CD4-positive, CD25-positive, alpha-beta regulatory T cell (primary cell): ENCODE data around the gene COTL1. TPM values are rescaled to one million over a fixed set of nuclear protein-coding genes. Genes with fewer than 3 reads are reported as not detected.

Experiments used
- ATAC-seq, 2 donors: fragments of 150-1000 bp; cut with Tn5 transposase; one replicate each; pipeline ENCODE4 v1.10.0; 2021; ENCODE audit warnings: low read depth in 2 of 2, moderate number of reproducible peaks in 2 of 2, moderate library complexity in 1 of 2
- DNase-seq, 3 donors: peaks; one replicate each; pipeline versions ENCODE4 v3.0.0 to v3.0.0-alpha.2; 2012 to 2022; ENCODE audit warnings: mixed read lengths in 1 of 3
- H3K27ac ChIP-seq: one replicate; pipeline ENCODE4 v1.7.0; 2013; ENCODE audit warnings: mild to moderate bottlenecking, low read length; ENCODE audit not compliant: insufficient read depth, poor library complexity, severe bottlenecking
- H3K27me3 ChIP-seq: one replicate; pipeline ENCODE4 v1.7.0; 2013; ENCODE audit warnings: low read length; ENCODE audit not compliant: control insufficient read depth, insufficient read depth
- H3K36me3 ChIP-seq: one replicate; pipeline ENCODE4 v1.7.0; 2013; ENCODE audit warnings: mild to moderate bottlenecking, low read length, moderate library complexity; ENCODE audit not compliant: control insufficient read depth, insufficient read depth
- H3K4me1 ChIP-seq: 2 replicates; pipeline ENCODE4 v1.7.0; 2013; ENCODE audit warnings: mild to moderate bottlenecking, low read length; ENCODE audit not compliant: insufficient read depth, control insufficient read depth, poor library complexity, severe bottlenecking
- H3K4me3 ChIP-seq: one replicate; pipeline ENCODE4 v1.7.0; 2013; ENCODE audit warnings: low read depth, mild to moderate bottlenecking, low read length, moderate library complexity
- H3K9me3 ChIP-seq, 2 experiments: 1 replicate in 1 of 2; 2 replicates in 1 of 2; pipeline ENCODE4 v1.7.0; 2013; ENCODE audit warnings: low read length in 2 of 2, mild to moderate bottlenecking in 1 of 2, moderate library complexity in 1 of 2; ENCODE audit not compliant: control insufficient read depth in 2 of 2
- H3K27ac Mint-ChIP-seq, 3 donors: one replicate each; pipeline ENCODE4 v1.8.0; 2020 to 2022; ENCODE audit warnings: mild to moderate bottlenecking in 3 of 3, mixed read lengths in 3 of 3, moderate library complexity in 2 of 3
- H3K27me3 Mint-ChIP-seq: one replicate; pipeline ENCODE4 v1.8.0; 2022; ENCODE audit warnings: mild to moderate bottlenecking, mixed read lengths
- H3K36me3 Mint-ChIP-seq: one replicate; pipeline ENCODE4 v1.8.0; 2020; ENCODE audit warnings: mixed read lengths
- H3K4me1 Mint-ChIP-seq, 4 donors: one replicate each; pipeline ENCODE4 v1.8.0; 2020 to 2022; ENCODE audit warnings: mixed read lengths in 4 of 4, mild to moderate bottlenecking in 1 of 4
- H3K4me3 Mint-ChIP-seq, 4 donors: one replicate each; pipeline ENCODE4 v1.8.0; 2020 to 2022; ENCODE audit warnings: mild to moderate bottlenecking in 4 of 4, mixed read lengths in 4 of 4, moderate library complexity in 3 of 4
- H3K9me3 Mint-ChIP-seq, 7 donors: one replicate each; pipeline ENCODE4 v1.8.0; 2020 to 2022; ENCODE audit warnings: mixed read lengths in 7 of 7, mild to moderate bottlenecking in 3 of 7, moderate library complexity in 2 of 7
- polyA plus RNA-seq, 4 donors: library from polyadenylated mRNA; unstranded; fragments of 300-500 nt; fragmentation: Illumina TruSeq; gene quantifications; one replicate each; pipeline ENCODE4 v1.2.3, GENCODE V29; 2021
- total RNA-seq: library from RNA; stranded (reverse); gene quantifications from one replicate; pipeline ENCODE4 v1.2.3, GENCODE V29; 2022

COTL1 gene
- total and polyA plus RNA-seq, 5 donors from 2014 or later: 353 to 761 (median 475) TPM

GRCh38 chr16:84595052-84595481 lies 22.8 kb downstream of the COTL1 start:
- Mint-ChIP-seq H3K36me3 (peaks cover 31% of the 10 kb centered on the region), H3K9me3 (no peaks in the 10 kb centered on the region), H3K27me3 (no peaks in the 10 kb centered on the region), H3K27ac (peak overlapping the region; percentile 96 to 99 (median 96)), H3K4me1 (peaks cover 24 to 81% (median 68%) of the 10 kb centered on the region in 4 donors), H3K4me3 (peak overlapping the region; percentile 86 to 95 (median 90))
- ATAC-seq (no peak), DNase-seq (no peak)
- Histone ChIP-seq H3K27ac (peak overlapping the region; percentile 89), H3K9me3 (no peaks in the 10 kb centered on the region), H3K36me3 (peaks cover 17% of the 10 kb centered on the region), H3K4me1 (peaks cover 60% of the 10 kb centered on the region), H3K4me3 (peak overlapping the region; percentile 73), H3K27me3 (no peaks in the 10 kb centered on the region)

- Histone ChIP-seq H3K27ac (peak overlapping the region; percentile 89), H3K4me3 (peak overlapping the region; percentile 73), H3K36me3 (peaks cover 21% of the 10 kb centered on the region), H3K9me3 (no peaks in the 10 kb centered on the region), H3K4me1 (peaks cover 58% of the 10 kb centered on the region), H3K27me3 (no peaks in the 10 kb centered on the region)
- no peak for DNase-seq
- peak in 1 of 2 donors; percentile 4 for ATAC-seq
- Mint-ChIP-seq H3K4me1 (peaks cover 24 to 78% (median 64%) of the 10 kb centered on the region in 4 donors), H3K9me3 (no peaks in the 10 kb centered on the region), H3K27ac (peak overlapping the region; percentile 96 to 99 (median 96)), H3K36me3 (peaks cover 31% of the 10 kb centered on the region), H3K4me3 (peak overlapping the region; percentile 86 to 95 (median 90)), H3K27me3 (no peaks in the 10 kb centered on the region)
These were observed 23.2 kb downstream of the COTL1 start for GRCh38 chr16:84594725-84595038.

- H3K27me3 Mint-ChIP-seq: no peaks in the 10 kb centered on the region
- Histone ChIP-seq H3K4me3 (peak overlapping the region; percentile 73), H3K4me1 (peaks cover 52% of the 10 kb centered on the region), H3K36me3 (peaks cover 27% of the 10 kb centered on the region), H3K27me3 (no peaks in the 10 kb centered on the region), H3K27ac (peak overlapping the region; percentile 89), H3K9me3 (no peaks in the 10 kb centered on the region)
- peaks cover 18 to 72% (median 58%) of the 10 kb centered on the region in 4 donors for H3K4me1 Mint-ChIP-seq
- no peaks in the 10 kb centered on the region for H3K9me3 Mint-ChIP-seq
- ATAC-seq: peak; percentile 91 to 93
- H3K27ac Mint-ChIP-seq: peak overlapping the region; percentile 96 to 99 (median 96)
- H3K36me3 Mint-ChIP-seq: peaks cover 31% of the 10 kb centered on the region
- peak overlapping the region; percentile 86 to 95 (median 90) for H3K4me3 Mint-ChIP-seq
- DNase-seq: peak; percentile 55 to 92 (median 74)
These were observed 23.8 kb downstream of the COTL1 start for GRCh38 chr16:84593825-84594724.

- H3K9me3 Mint-ChIP-seq: no peaks in the 10 kb centered on the region
- peaks cover 12 to 63% (median 52%) of the 10 kb centered on the region in 4 donors for H3K4me1 Mint-ChIP-seq
- no peak for ATAC-seq
- peaks cover 31% of the 10 kb centered on the region for H3K36me3 Mint-ChIP-seq
- H3K4me1 ChIP-seq: peaks cover 39% of the 10 kb centered on the region
- no peak overlapping the region for H3K4me3 ChIP-seq
- H3K27me3 ChIP-seq: no peaks in the 10 kb centered on the region
- DNase-seq: no peak
- H3K4me3 Mint-ChIP-seq: peak overlapping the region in 2 of 4 donors; percentile 52 to 86
- no peak overlapping the region for H3K27ac ChIP-seq
- H3K27ac Mint-ChIP-seq: peak overlapping the region; percentile 78 to 86 (median 79)
- no peaks in the 10 kb centered on the region for H3K9me3 ChIP-seq
- H3K36me3 ChIP-seq: peaks cover 36% of the 10 kb centered on the region
- H3K27me3 Mint-ChIP-seq: no peaks in the 10 kb centered on the region
These were observed 25.2 kb downstream of the COTL1 start for GRCh38 chr16:84592718-84593117.

GRCh38 chr16:84589975-84590719 lies 27.7 kb downstream of the COTL1 start:
- no peaks in the 10 kb centered on the region for H3K9me3 ChIP-seq
- Mint-ChIP-seq H3K36me3 (peaks cover 25% of the 10 kb centered on the region), H3K4me1 (peaks cover 14 to 52% (median 39%) of the 10 kb centered on the region in 4 donors), H3K27me3 (no peaks in the 10 kb centered on the region), H3K27ac (peak overlapping the region in 1 of 3 donors; percentile 53), H3K9me3 (no peaks in the 10 kb centered on the region), H3K4me3 (no peak overlapping the region)
- no peaks in the 10 kb centered on the region for H3K27me3 ChIP-seq
- no peak overlapping the region for H3K4me3 ChIP-seq
- peak overlapping the region; percentile 14 for H3K27ac ChIP-seq
- peaks cover 50% of the 10 kb centered on the region for H3K36me3 ChIP-seq
- no peak for DNase-seq
- ATAC-seq: no peak
- H3K4me1 ChIP-seq: peaks cover 14% of the 10 kb centered on the region

- Mint-ChIP-seq H3K9me3 (no peaks in the 10 kb centered on the region), H3K4me3 (no peak overlapping the region), H3K4me1 (peaks cover 16 to 47% (median 36%) of the 10 kb centered on the region in 4 donors), H3K27ac (peak overlapping the region in 2 of 3 donors; percentile 36 to 94), H3K36me3 (peaks cover 27% of the 10 kb centered on the region), H3K27me3 (no peaks in the 10 kb centered on the region)
- Histone ChIP-seq H3K27me3 (no peaks in the 10 kb centered on the region), H3K4me1 (peaks cover 3% of the 10 kb centered on the region), H3K9me3 (no peaks in the 10 kb centered on the region), H3K4me3 (no peak overlapping the region), H3K27ac (no peak overlapping the region), H3K36me3 (peaks cover 59% of the 10 kb centered on the region)
- DNase-seq (no peak), ATAC-seq (no peak)
These were observed 28.9 kb downstream of the COTL1 start for GRCh38 chr16:84588991-84589390.

- no peaks in the 10 kb centered on the region for H3K9me3 Mint-ChIP-seq
- Histone ChIP-seq H3K4me1 (no peaks in the 10 kb centered on the region), H3K27me3 (no peaks in the 10 kb centered on the region), H3K36me3 (peaks cover 64% of the 10 kb centered on the region), H3K4me3 (no peak overlapping the region), H3K27ac (no peak overlapping the region), H3K9me3 (no peaks in the 10 kb centered on the region)
- ATAC-seq (peak in 1 of 2 donors; percentile 31), DNase-seq (no peak)
- H3K36me3 Mint-ChIP-seq: peaks cover 17% of the 10 kb centered on the region
- peaks cover 19 to 43% (median 24%) of the 10 kb centered on the region in 4 donors for H3K4me1 Mint-ChIP-seq
- no peaks in the 10 kb centered on the region for H3K27me3 Mint-ChIP-seq
- H3K27ac Mint-ChIP-seq: peak overlapping the region in 2 of 3 donors; percentile 9 to 55
- H3K4me3 Mint-ChIP-seq: peak overlapping the region in 1 of 4 donors; percentile 67
These were observed 32.0 kb downstream of the COTL1 start for GRCh38 chr16:84585886-84586285.
